Measurements from ENCODE around the gene USP44.
"Not testable (repeated sequence)": the region's sequence is repeated elsewhere in the genome, so short reads cannot be mapped to it uniquely, and the experiment has no call there.

DNA sequence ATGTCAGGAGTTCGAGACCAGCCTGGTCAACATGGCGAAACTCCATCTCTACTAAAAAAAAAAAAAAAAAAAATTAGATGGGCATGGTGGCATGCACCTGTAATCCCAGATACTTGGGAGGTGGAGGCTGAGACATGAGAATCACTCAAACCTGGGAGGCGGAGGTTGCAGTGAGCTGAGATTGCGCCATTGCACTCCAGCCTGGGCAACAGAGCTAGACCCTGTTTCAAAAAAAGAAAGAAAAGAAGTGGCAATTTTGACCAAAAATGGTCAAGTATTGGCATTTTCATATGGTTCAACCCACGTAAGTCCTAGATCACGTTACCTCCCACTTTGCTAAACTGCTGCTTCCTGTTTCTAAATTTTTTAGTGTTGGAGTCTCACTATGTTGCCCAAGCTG lies 68.7 kb downstream of the USP44 start:
- TF ChIP-seq CTCF (IDR thresholded peaks at IDR 0.05; ENCODE audit: insufficient read depth, low read length, poor library complexity, severe bottlenecking); EZH2phosphoT487 (conservative IDR thresholded peaks at IDR 0.05; ENCODE audit: low read length): not testable (repeated sequence)

Measured in SU-DHL-6 (cell line).